BJ (cell line): ENCODE measurements around the gene ZNF534. TPM values are rescaled to one million over a fixed set of nuclear protein-coding genes. Genes with fewer than 3 reads are reported as not detected.
A peak's percentile ranks its signal among the peaks of the same experiment; 100 is the strongest.

Source experiments
- CTCF ChIA-PET: fragments of 350-600 bp; formaldehyde crosslinking; extraction: SDS; loops from one replicate; lab custom pipeline; 2021; ENCODE audit warnings: antibody characterized with exemption, inconsistent platforms; lab: Yijun Ruan, JAX
- POLR2A ChIA-PET: fragments of 300-600 bp; sonication (Branson Sonifier 250); formaldehyde crosslinking; extraction: SDS; loops from one replicate; lab custom pipeline; 2021; ENCODE audit warnings: antibody characterized with exemption; lab: Charles Lee
- DNase-seq: peaks from one replicate; pipeline ENCODE4 v3.0.0-alpha.2; 2011; ENCODE audit warnings: low read depth
- H3K27me3 ChIP-seq: 2 replicates; pipeline ENCODE4 v1.6.0; 2011; ENCODE audit warnings: low read length; ENCODE audit not compliant: control insufficient read depth, insufficient read depth
- H3K36me3 ChIP-seq: 2 replicates; pipeline ENCODE4 v1.5.1; 2011; ENCODE audit warnings: low read length; ENCODE audit not compliant: control insufficient read depth, insufficient read depth
- H3K4me3 ChIP-seq: 2 replicates; pipeline ENCODE4 v1.5.1; 2011; ENCODE audit warnings: low read depth, mild to moderate bottlenecking, control low read depth, low read length
- polyA plus RNA-seq: library from polyadenylated mRNA; depleted of rRNA; stranded (reverse); fragments of >200 nt; gene quantifications from 2 replicates; pipeline ENCODE4 v1.2.3, GENCODE V29; 2011
- TF ChIP-seq, protein P1 (sequence below): IDR thresholded peaks from 2 replicates; pipeline ENCODE4 v1.5.1; 2011; ENCODE audit warnings: low read depth, mild to moderate bottlenecking, control low read depth, inconsistent platforms, low read length, moderate library complexity; ENCODE audit not compliant: insufficient read depth

The ZNF534 gene
- polyA plus RNA-seq, 1 experiment = not detected

DNA sequence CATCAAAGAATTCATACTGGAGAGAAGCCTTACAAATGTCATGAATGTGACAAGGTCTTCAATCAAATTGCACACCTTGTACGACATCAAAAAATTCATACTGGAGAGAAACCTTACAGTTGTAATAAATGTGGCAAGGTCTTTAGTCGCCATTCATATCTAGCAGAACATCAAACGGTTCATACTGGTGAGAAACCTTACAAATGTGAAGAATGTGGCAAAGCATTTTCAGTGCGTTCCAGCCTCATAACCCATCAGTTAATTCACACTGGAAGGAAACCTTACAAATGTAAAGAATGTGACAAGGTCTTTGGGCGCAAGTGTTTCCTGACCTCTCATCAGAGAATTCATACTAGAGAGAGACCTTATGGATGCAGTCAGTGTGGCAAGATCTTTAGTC is 13.2 kb upstream of the ZNF534 start:
- CTCF ChIA-PET = no interaction called here
- Histone ChIP-seq H3K36me3 (no peaks in the 10 kb centered on the region), H3K27me3 (no peaks in the 10 kb centered on the region), H3K4me3 (no peak overlapping the region)
- TF ChIP-seq, protein P1, sequence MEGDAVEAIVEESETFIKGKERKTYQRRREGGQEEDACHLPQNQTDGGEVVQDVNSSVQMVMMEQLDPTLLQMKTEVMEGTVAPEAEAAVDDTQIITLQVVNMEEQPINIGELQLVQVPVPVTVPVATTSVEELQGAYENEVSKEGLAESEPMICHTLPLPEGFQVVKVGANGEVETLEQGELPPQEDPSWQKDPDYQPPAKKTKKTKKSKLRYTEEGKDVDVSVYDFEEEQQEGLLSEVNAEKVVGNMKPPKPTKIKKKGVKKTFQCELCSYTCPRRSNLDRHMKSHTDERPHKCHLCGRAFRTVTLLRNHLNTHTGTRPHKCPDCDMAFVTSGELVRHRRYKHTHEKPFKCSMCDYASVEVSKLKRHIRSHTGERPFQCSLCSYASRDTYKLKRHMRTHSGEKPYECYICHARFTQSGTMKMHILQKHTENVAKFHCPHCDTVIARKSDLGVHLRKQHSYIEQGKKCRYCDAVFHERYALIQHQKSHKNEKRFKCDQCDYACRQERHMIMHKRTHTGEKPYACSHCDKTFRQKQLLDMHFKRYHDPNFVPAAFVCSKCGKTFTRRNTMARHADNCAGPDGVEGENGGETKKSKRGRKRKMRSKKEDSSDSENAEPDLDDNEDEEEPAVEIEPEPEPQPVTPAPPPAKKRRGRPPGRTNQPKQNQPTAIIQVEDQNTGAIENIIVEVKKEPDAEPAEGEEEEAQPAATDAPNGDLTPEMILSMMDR = no peak
- no peak for DNase-seq
- POLR2A ChIA-PET = no interaction called here

DNA sequence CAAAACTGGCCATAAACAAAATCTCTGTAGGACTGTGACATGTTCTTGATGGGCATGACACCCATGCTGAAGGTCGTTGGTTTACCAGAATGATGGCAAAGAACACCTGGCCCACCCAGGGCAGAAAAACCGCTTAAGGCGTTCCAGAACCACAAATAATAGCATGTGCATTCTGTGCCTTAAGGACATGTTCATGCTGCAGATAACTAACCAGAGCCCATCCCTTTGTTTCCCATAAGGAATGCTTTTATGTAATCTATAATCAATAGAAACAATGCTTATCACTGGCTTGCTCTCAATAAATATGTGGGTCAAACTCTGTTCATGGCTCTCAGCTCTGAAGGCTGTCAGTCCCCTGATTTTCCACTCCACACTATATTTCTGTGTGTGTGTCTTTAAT is 13.2 kb downstream of the ZNF534 start:
- TF ChIP-seq, protein P1 = no peak
- CTCF ChIA-PET = no interaction called here
- H3K4me3 ChIP-seq = no peak overlapping the region

DNA sequence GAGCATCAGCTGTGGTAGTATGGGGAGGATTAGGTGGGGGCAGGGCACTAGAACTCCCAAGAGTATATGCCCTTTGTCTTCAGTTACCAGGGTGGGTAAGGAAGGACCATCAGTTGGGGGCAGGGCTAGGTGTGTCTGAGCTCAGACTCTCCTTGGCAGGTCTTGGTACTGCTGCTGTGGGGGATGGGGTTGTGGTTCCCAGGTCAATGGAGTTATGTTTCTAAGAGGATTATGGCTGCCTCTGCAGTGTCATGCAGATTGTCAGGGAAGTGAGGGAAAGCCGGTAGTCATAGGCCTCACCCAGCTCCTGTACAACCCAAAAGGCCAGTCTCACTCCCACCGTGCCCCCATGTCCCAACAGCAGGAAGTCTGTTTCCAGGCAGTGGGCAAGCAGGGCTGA is 15.6 kb downstream of the ZNF534 start:
- ChIA-PET CTCF (no interaction called here), POLR2A (no interaction called here)
- Histone ChIP-seq H3K27me3 (no peaks in the 10 kb centered on the region), H3K4me3 (no peak overlapping the region), H3K36me3 (no peaks in the 10 kb centered on the region)
- no peak for DNase-seq
- TF ChIP-seq, protein P1 = no peak

More for the DNA sequence above, 13.2 kb downstream of the ZNF534 start:
- POLR2A ChIA-PET = no interaction called here
- H3K36me3 ChIP-seq = no peaks in the 10 kb centered on the region
- no peak for DNase-seq
- H3K27me3 ChIP-seq = no peaks in the 10 kb centered on the region

DNA sequence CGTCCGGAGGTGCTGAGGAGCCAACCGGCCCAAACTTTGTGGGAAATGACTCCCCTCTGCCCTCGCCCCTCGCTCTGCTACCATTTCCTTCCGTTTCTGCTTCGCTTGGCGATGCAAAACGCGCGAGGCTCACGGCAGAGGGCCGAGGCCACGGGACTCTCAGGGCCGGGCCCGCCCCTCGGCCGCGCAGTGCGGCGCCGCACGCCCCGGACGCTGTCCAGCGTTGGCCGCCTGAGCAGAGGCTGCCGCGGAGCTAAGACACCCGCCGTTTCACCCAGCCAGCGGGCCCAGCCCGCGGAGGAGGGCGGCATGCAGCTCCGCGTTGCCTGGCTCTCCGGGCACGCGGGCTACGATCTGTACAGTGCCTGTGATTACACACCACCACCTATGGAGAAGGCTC is 22.3 kb downstream of the ZNF534 start:
- no peak overlapping the region for H3K4me3 ChIP-seq
- no peaks in the 10 kb centered on the region for H3K27me3 ChIP-seq
- H3K36me3 ChIP-seq = no peaks in the 10 kb centered on the region; the same call in 1 of the 2 replicates
- CTCF ChIA-PET = interaction anchor here (0.6 kb wide), 1 partner anchor 11 kb away, joined by 3 read pairs; no protein-coding TSS in a partner anchor
- DNase-seq = no peak
- POLR2A ChIA-PET = no interaction called here
- TF ChIP-seq, protein P1 = no peak

DNA sequence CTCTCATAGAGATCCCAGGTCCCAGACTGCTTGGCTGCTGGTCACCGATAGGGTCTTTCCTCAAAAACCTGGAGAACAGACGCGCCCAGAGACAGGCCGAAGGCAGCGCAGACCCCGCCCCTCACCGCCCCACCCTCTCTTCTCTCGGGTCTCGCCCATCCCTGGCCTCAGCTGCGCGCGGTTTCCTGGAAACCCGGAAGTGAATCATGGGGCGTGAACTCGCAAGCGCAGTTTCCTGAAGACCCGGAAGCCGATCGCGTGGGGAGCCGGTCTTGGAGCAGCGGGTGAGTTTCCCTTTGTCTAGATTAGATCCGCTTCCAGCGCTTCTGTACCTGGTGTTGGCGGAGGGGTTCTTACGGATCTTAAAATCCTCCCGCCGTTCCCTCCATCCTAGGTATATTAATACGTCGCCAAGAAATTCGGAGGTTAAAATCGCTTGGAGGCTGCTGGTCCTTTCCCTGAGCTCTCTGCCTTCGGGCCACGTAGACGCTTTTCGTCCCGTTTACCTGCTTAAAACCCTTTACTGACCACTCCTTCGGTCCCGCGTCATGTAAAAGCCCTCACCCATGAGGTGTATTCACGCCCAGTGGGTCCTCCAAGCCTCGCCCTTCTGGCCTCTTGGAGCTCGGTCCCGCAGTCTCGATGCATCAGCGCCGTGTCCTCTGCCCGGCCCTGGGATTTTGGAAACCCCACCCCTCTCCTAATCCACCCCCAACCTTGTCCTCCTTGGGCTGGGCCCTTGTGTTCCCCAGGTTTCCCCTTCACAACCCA is 24.6 kb downstream of the ZNF534 start, which contains the start of gene ZNF578:
Gene ZNF578, plus strand, starts transcription at position 230 of the 771 bp plus-strand sequence. CDS start 48,293 bp downstream, outside the sequence.
- Histone ChIP-seq H3K36me3 (peaks cover 7% of the 10 kb centered on the region), H3K4me3 (peak within 1 kb of the TSS; percentile 85), H3K27me3 (no peaks in the 10 kb centered on the region)
- DNase-seq = peak; percentile 23
- TF ChIP-seq, protein P1 = no peak
- ChIA-PET CTCF (interaction anchor here (1.9 kb wide), 1 partner anchor 23 kb away, joined by 4 read pairs; no protein-coding TSS in a partner anchor), POLR2A (no interaction called here)
